Measurements from ENCODE around the gene SPIN2A. TPM values are rescaled to one million over a fixed set of nuclear protein-coding genes. Genes with fewer than 3 reads are reported as not detected.
"Not testable (repeated sequence)": the region's sequence is repeated elsewhere in the genome, so short reads cannot be mapped to it uniquely, and the experiment has no call there.

Gene SPIN2A
- polyA plus RNA-seq, 1 donor from 2014 or later, result 2.5 TPM

DNA sequence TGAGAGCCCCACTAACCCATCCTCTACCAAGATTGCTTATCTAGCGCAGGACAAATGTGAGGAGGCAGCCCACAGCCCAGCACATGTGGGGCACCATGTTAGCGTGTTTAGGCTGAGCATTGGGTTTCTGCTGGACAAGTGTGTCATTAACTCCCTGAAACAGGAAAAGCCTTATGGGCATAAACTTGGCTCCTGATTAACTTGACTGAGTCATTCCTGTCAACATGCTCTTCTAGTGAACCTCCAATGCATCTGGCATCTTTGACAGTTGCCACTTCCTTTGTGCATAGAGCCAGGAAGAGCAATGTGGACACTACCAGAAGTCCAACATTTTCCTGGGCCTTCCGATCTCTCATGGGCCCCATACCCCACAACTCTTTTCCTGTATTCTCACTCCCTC, 2.5 kb downstream of the SPIN2A start:
- no peaks in the 10 kb centered on the region for H3K9me3 ChIP-seq (ENCODE audit: low read length)
- no peak overlapping the region for H3K4me3 ChIP-seq (ENCODE audit: low read length)
- TF ChIP-seq, protein P1, sequence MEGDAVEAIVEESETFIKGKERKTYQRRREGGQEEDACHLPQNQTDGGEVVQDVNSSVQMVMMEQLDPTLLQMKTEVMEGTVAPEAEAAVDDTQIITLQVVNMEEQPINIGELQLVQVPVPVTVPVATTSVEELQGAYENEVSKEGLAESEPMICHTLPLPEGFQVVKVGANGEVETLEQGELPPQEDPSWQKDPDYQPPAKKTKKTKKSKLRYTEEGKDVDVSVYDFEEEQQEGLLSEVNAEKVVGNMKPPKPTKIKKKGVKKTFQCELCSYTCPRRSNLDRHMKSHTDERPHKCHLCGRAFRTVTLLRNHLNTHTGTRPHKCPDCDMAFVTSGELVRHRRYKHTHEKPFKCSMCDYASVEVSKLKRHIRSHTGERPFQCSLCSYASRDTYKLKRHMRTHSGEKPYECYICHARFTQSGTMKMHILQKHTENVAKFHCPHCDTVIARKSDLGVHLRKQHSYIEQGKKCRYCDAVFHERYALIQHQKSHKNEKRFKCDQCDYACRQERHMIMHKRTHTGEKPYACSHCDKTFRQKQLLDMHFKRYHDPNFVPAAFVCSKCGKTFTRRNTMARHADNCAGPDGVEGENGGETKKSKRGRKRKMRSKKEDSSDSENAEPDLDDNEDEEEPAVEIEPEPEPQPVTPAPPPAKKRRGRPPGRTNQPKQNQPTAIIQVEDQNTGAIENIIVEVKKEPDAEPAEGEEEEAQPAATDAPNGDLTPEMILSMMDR (IDR thresholded peaks at IDR 0.05; ENCODE audit: poor library complexity, severe bottlenecking), result no peak
- TF ChIP-seq EZH2 (IDR thresholded peaks at IDR 0.05; ENCODE audit: borderline replicate concordance, insufficient read depth, low read length, poor library complexity, severe bottlenecking), result no peak
- TF ChIP-seq RAD21 (conservative IDR thresholded peaks at IDR 0.05), result no peak
- TF ChIP-seq, protein P2, sequence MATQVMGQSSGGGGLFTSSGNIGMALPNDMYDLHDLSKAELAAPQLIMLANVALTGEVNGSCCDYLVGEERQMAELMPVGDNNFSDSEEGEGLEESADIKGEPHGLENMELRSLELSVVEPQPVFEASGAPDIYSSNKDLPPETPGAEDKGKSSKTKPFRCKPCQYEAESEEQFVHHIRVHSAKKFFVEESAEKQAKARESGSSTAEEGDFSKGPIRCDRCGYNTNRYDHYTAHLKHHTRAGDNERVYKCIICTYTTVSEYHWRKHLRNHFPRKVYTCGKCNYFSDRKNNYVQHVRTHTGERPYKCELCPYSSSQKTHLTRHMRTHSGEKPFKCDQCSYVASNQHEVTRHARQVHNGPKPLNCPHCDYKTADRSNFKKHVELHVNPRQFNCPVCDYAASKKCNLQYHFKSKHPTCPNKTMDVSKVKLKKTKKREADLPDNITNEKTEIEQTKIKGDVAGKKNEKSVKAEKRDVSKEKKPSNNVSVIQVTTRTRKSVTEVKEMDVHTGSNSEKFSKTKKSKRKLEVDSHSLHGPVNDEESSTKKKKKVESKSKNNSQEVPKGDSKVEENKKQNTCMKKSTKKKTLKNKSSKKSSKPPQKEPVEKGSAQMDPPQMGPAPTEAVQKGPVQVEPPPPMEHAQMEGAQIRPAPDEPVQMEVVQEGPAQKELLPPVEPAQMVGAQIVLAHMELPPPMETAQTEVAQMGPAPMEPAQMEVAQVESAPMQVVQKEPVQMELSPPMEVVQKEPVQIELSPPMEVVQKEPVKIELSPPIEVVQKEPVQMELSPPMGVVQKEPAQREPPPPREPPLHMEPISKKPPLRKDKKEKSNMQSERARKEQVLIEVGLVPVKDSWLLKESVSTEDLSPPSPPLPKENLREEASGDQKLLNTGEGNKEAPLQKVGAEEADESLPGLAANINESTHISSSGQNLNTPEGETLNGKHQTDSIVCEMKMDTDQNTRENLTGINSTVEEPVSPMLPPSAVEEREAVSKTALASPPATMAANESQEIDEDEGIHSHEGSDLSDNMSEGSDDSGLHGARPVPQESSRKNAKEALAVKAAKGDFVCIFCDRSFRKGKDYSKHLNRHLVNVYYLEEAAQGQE (IDR thresholded peaks at IDR 0.05; ENCODE audit: borderline replicate concordance), result no peak
- TF ChIP-seq EP300 (conservative IDR thresholded peaks at IDR 0.05; ENCODE audit: poor library complexity, severe bottlenecking), result no peak
- no peak for TF ChIP-seq MXI1 (conservative IDR thresholded peaks at IDR 0.05; ENCODE audit: poor library complexity, severe bottlenecking)
- no peak for TF ChIP-seq SMC3 (conservative IDR thresholded peaks at IDR 0.05; ENCODE audit: poor library complexity)
- TF ChIP-seq POLR2AphosphoS5 (IDR thresholded peaks at IDR 0.05), result no peak
- no peak for TF ChIP-seq TAF1 (IDR thresholded peaks at IDR 0.05; ENCODE audit: low read depth)
- H3K9me2 ChIP-seq (ENCODE audit: insufficient read depth, low read length), result no peaks in the 10 kb centered on the region
- H3K27ac ChIP-seq (ENCODE audit: low read length), result no peak overlapping the region
- no peak overlapping the region for H3K9ac ChIP-seq (ENCODE audit: low read length)
- no peaks in the 10 kb centered on the region for H3K36me3 ChIP-seq (ENCODE audit: insufficient read depth, low read length)
- H3K27me3 ChIP-seq (ENCODE audit: insufficient read depth, low read depth, low read length), result no peaks in the 10 kb centered on the region
- H3K79me2 ChIP-seq (replicated peaks; ENCODE audit: insufficient read depth, low read length), result no peaks in the 10 kb centered on the region
- H2AFZ ChIP-seq (ENCODE audit: low read depth, low read length), result no peak overlapping the region
- H3K4me2 ChIP-seq (ENCODE audit: low read length), result no peak overlapping the region
- H3F3A ChIP-seq (ENCODE audit: insufficient read depth, low read length, poor library complexity, severe bottlenecking), result no peaks in the 10 kb centered on the region
- H4K20me1 ChIP-seq (ENCODE audit: insufficient read depth), result no peaks in the 10 kb centered on the region

DNA sequence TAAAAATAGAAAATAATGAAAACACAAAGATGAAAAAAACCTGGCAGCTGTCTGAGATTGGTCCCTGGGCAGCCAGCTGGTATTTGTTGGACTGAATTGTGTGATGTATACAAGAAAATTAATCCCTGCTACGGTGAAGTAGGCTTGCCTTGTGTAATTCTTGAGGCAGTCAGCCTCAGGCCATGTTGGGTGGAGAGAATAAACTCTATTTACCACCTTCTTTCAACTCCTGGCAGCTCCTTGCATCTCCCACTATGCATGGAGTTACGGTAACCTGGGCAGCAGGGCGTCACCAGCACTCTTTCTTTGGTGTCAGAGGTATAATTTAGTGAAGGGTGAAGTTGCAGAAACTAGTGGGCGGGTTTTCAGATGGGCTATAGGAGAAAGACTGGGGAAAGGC, 3.5 kb downstream of the SPIN2A start:
- H3K9me2 ChIP-seq (ENCODE audit: insufficient read depth, low read length), result no peaks in the 10 kb centered on the region
- no peak overlapping the region for H3K4me2 ChIP-seq (ENCODE audit: low read length)
- no peaks in the 10 kb centered on the region for H4K20me1 ChIP-seq (ENCODE audit: insufficient read depth)
- TF ChIP-seq, protein P1 (IDR thresholded peaks at IDR 0.05; ENCODE audit: poor library complexity, severe bottlenecking), result no peak
- TF ChIP-seq EP300 (conservative IDR thresholded peaks at IDR 0.05; ENCODE audit: poor library complexity, severe bottlenecking), result no peak
- no peak overlapping the region for H2AFZ ChIP-seq (ENCODE audit: low read depth, low read length)
- H3K27me3 ChIP-seq (ENCODE audit: insufficient read depth, low read depth, low read length), result no peaks in the 10 kb centered on the region
- no peak overlapping the region for H3K27ac ChIP-seq (ENCODE audit: low read length)
- H3K9ac ChIP-seq (ENCODE audit: low read length), result no peak overlapping the region
- H3F3A ChIP-seq (ENCODE audit: insufficient read depth, low read length, poor library complexity, severe bottlenecking), result no peaks in the 10 kb centered on the region
- no peaks in the 10 kb centered on the region for H3K9me3 ChIP-seq (ENCODE audit: low read length)
- H3K79me2 ChIP-seq (replicated peaks; ENCODE audit: insufficient read depth, low read length), result no peaks in the 10 kb centered on the region
- H3K36me3 ChIP-seq (ENCODE audit: insufficient read depth, low read length), result no peaks in the 10 kb centered on the region
- no peak overlapping the region for H3K4me3 ChIP-seq (ENCODE audit: low read length)

DNA sequence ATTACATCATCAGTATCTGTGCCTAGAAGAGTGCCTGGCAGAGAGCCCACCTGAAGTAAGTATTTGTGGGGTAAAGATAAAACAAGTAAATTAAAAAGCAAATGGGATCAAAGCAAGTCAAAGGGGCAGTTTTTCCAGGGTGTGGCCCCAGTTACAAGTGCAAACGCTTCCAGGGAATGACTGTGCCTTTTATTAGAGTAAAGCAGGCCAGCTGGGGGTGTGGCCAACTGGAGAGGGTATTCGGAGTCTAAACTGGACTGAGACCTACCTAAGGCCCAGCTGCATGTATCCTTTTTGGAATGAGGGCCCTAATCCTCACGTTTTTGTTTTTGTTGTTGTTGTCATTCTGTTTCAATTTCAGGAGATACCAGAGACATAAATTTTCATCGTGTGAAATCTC, 3.9 kb downstream of the SPIN2A start:
- H3K79me2 ChIP-seq (replicated peaks; ENCODE audit: insufficient read depth, low read length); H2AFZ ChIP-seq (ENCODE audit: low read depth, low read length); H3K9me3 ChIP-seq (ENCODE audit: low read length); H3K27ac ChIP-seq (ENCODE audit: low read length); H3K4me2 ChIP-seq (ENCODE audit: low read length); H3K4me3 ChIP-seq (ENCODE audit: low read length); H4K20me1 ChIP-seq (ENCODE audit: insufficient read depth); H3K27me3 ChIP-seq (ENCODE audit: insufficient read depth, low read depth, low read length); H3K36me3 ChIP-seq (ENCODE audit: insufficient read depth, low read length); H3K9ac ChIP-seq (ENCODE audit: low read length); H3K9me2 ChIP-seq (ENCODE audit: insufficient read depth, low read length); H3F3A ChIP-seq (ENCODE audit: insufficient read depth, low read length, poor library complexity, severe bottlenecking): not testable (repeated sequence)
